ENCODE data around the gene COG1.
A peak's percentile ranks its signal among the peaks of the same experiment; 100 is the strongest.

COG1 gene

DNA sequence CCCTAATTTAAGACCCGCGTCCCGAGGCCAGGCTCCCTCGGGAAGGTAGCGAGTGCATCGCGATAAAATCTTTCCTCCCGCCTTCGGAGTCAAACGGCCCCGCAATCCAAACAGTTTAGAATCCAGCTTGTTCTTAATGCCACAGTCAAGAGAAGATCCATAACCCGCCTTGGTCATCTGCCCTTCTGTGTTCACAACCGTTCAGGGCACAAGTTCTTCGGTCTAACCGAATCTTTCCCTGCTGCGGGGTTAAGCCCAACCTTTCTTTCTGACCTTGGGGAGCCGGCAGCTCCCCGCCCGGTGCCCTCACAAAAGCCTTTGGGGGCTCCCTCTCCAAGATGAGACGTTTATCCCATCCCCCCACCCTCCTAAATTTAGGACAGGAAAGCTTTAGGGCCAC lies 38.5 kb downstream of the COG1 start:
- peak; percentile 12 for DNase-seq (ENCODE audit: low spot score)

- peak; percentile 92 for DNase-seq (ENCODE audit: low spot score)
Observed at GRCh38 chr17:73231841-73232586, 39.2 kb downstream of the COG1 start.

GRCh38 chr17:73232587-73233373 lies 39.9 kb downstream of the COG1 start:
- DNase-seq (ENCODE audit: low spot score), result peak; percentile 43

DNA sequence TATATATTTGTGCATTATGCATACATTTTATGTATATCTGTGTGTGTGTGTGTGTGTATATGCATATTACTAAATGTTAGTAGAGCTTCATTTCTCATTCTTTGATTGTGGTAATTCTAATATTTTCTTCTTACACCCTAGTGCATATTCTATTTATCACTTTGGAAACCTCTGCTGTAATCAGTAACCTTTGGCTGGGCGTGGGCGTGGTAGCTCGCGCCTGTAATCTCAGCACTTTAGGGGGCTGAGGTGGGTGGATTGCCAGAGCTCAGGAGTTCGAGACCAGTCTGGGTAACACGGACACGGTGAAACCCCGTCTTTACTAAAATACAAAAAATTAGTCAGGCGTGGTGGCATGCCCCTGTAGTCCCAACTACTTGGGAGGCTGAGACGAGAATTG lies 41.9 kb downstream of the COG1 start:
- no peak for DNase-seq (ENCODE audit: low spot score)

DNA sequence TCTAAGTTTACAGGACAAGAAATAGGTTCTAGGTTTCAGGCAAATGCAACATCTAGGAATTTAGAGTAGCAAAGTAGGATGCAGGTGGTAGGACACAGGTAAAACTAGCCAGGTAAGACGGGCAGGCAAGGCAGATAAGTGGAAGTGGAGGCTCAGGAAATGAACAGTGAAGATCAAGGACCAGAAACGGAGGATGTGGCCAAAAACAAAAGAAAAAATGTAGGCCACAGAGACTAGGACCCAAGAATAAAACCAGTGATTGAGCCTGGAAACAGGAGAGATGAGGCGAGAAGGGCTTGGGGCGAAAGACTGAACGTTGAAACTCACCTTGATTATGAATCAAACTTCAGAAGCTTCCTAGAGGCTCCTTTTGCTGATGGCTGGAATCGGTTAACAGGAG lies 44.9 kb downstream of the COG1 start:
- DNase-seq (ENCODE audit: low spot score), result no peak

GRCh38 chr17:73240561-73240960 lies 47.7 kb downstream of the COG1 start:
- no peak for DNase-seq (ENCODE audit: low spot score)

GRCh38 chr17:73247726-73248125 lies 54.9 kb downstream of the COG1 start:
- no peak for DNase-seq (ENCODE audit: low spot score)

DNA sequence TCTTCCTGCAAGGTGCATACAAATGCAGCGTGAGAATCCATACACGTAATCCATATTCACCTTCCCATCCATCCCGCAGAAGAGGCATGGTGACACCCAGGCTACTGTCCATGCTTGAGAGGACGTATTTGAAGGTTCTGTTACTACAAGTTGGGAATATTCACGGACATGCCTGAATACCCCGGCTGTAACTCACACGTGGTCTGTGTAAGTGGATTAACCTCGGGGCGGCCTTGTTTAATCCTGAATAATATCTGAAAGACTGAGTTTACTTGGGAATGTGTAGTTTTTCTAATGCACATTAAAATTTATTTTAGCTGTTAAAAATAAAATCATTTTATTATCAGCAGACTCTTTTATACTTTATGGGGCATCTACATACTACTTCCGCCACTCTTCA lies 55.7 kb downstream of the COG1 start:
- DNase-seq (ENCODE audit: low spot score), result no peak

- no peak for DNase-seq (ENCODE audit: low spot score)
Observed at GRCh38 chr17:73249700-73250099, 56.8 kb downstream of the COG1 start.

DNA sequence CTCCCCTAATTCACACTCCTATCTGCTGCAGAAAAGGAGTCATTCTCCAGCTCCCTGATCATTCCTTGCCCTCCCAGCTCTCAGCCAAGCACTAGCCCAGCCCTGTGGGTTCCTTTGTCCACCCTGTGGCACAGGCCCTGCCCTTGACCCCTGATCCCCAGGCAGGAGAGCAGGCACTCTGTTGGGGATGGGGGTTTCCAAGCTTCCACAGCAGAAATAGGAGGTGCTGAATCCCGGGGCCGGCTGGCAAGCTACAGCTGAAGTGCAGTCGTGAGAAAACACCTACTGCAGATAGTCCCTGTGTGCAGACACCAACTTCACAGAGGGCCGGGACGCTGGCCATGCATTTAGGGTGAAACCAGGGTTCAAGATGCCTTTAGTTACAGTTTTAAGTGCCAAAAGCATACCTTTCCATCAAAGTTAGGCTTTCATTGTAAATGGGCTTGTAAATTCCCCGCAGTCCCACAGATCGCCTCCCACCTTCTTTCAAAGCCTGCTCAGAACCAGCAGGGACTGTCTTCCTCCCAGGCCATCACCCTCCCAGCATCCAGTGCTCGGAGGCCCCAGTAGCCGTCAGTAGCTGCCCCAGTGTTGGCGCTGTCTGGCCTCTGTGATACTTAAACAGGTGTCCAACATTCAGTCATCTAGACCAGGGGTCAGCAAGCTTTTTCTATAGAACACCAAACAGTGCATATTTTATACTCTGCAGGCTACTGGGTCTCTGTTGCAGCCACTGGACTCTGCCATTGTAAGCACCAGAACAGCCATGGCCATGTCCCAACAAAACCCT lies 58.2 kb downstream of the COG1 start:
- no peak for DNase-seq (ENCODE audit: low spot score)

DNA sequence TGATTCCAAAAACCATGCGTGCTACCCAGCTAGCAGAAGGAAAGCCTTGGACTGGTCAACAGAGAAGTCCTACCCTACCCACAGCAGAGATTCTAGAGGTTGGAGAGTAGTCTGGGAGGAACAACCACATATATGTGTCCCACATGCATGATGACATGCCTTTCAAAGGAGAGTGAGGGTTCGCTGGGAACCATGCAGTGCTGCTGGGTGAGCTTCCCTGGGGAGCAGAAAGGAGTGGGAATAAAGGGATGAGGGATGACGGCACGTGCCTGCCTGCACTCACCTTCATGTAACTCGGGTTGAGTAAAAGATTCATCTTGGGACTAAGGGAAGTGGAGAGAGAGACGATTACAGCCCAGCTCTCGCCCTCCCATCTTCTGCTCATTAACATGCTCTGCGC lies 59.0 kb downstream of the COG1 start:
- no peak for DNase-seq (ENCODE audit: low spot score)

- DNase-seq (ENCODE audit: low spot score), result peak; percentile 65
Observed at GRCh38 chr17:73255671-73256181, 62.9 kb downstream of the COG1 start.

DNA sequence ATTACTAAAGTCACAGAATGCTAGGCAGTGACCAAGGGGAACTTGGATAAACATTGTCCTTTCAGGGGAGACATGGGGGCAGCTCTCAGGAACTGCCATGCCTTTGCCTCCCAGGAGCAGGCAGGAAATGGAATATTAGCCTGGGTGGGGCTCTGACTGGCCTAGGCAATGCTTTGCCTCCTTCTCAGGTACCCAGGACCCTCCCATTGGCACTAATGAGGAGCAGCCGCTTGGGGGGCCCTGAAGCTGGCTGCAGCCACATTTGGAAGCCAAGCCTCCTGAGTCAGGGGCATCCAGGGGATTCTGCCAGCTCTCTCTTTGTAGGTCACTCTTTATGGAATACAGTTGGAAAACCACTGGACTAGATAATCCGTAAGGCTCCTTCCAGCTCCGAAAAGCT lies 63.4 kb downstream of the COG1 start:
- DNase-seq (ENCODE audit: low spot score), result no peak

GRCh38 chr17:73257516-73257915 lies 64.7 kb downstream of the COG1 start:
- DNase-seq (ENCODE audit: low spot score), result no peak
